Transverse colon (tissue), 4 donors: Measurements from ENCODE around the gene LGALS4. TPM values are rescaled to one million over a fixed set of nuclear protein-coding genes. Genes with fewer than 3 reads are reported as not detected.
A peak's percentile ranks its signal among the peaks of the same experiment; 100 is the strongest.

ENCODE experiments used
- DNase-seq: peaks from one replicate; pipeline ENCODE4 v3.0.0-alpha.2; 2019
- H3K27ac ChIP-seq, 4 donors: fragments of 200-600 bp; sonication (generic); 2 replicates each; pipeline ENCODE4 v1.5.1; 2016 to 2018; ENCODE audit warnings: inconsistent platforms in 4 of 4
- H3K27me3 ChIP-seq: fragments of 200-600 bp; sonication (generic); 2 replicates; pipeline ENCODE4 v1.5.1; 2017; ENCODE audit warnings: inconsistent platforms
- H3K36me3 ChIP-seq, 4 donors: fragments of 200-600 bp; sonication (generic); 2 replicates each; pipeline ENCODE4 v1.5.1; 2017 to 2019; ENCODE audit warnings: inconsistent platforms in 4 of 4
- H3K4me1 ChIP-seq, 4 donors: fragments of 200-600 bp; sonication (generic); 2 replicates each; pipeline ENCODE4 v1.5.1; 2017 to 2020; ENCODE audit warnings: inconsistent platforms in 4 of 4
- H3K4me3 ChIP-seq, 4 donors: fragments of 200-600 bp; sonication (generic); 1 replicate in 1 of 4; 2 replicates in 3 of 4; pipeline versions ENCODE4 v1.5.1 to v1.6.1; 2017 to 2019; ENCODE audit warnings: inconsistent platforms in 4 of 4
- H3K9me3 ChIP-seq, 2 donors: fragments of 200-600 bp; sonication (generic); 2 replicates each; pipeline ENCODE4 v1.5.1; 2017 to 2019; ENCODE audit warnings: inconsistent platforms in 2 of 2
- EP300 ChIP-seq: sonication (generic); formaldehyde crosslinking; IDR thresholded peaks from one replicate; pipeline ENCODE4 v1.6.1; 2017; ENCODE audit warnings: antibody characterized with exemption, low read depth
- POLR2A ChIP-seq: fragments of 450-650 bp; IDR thresholded peaks from one replicate; pipeline ENCODE4 v1.6.1; 2016; ENCODE audit warnings: antibody characterized with exemption, mild to moderate bottlenecking, moderate library complexity
- POLR2AphosphoS5 ChIP-seq, 3 donors: sonication (generic); formaldehyde crosslinking; IDR thresholded peaks; one replicate each; pipeline ENCODE4 v1.6.1; 2016; ENCODE audit warnings: antibody characterized with exemption in 3 of 3
- WGBS, 2 donors: methylation state at CpG; one replicate each; pipeline ENCODE4 v1.1.5; 2018; ENCODE audit warnings: low coverage in 1 of 2; 5-methylcytosine and 5-hydroxymethylcytosine counted together
- in situ Hi-C, 4 donors: fragments of 200-750 bp; cut with MboI; loops; one replicate each; pipeline versions ENCODE4 v1.15.0 to v1.15.1; 2017; ENCODE audit warnings: low sequenced_read_pairs in 3 of 4, low pct_ligation_motif_present in 1 of 4, low pct_unique_long_range_greater_than_20kb in 1 of 4
- intact Hi-C: fragments of 100-400 bp; cut with DNase I; formaldehyde crosslinking; loops from one replicate; pipeline ENCODE4 v1.15.1; 2023; ENCODE audit warnings: low total_unique reads
- total RNA-seq, 4 donors: library from RNA; depleted of rRNA; stranded (reverse); fragments of >200 nt; gene quantifications; one replicate each; pipeline ENCODE4 v1.1.0, GENCODE V29; 2016
- TF ChIP-seq, protein P1 (sequence below), 5 experiments: fragments of 200-600 bp in 3 of 5; fragments of 450-650 bp in 2 of 5; sonication (generic) in 3 of 5; IDR thresholded peaks; 1 replicate in 2 of 5; 2 replicates in 3 of 5; pipeline ENCODE4 v1.5.1; 2016 to 2017; ENCODE audit warnings: antibody characterized with exemption in 5 of 5, inconsistent platforms in 3 of 5, mild to moderate bottlenecking in 2 of 5, moderate library complexity in 1 of 5

The LGALS4 gene
- total RNA-seq, 4 donors from 2014 or later, result 1,815 to 4,845 (median 3,695) TPM

DNA sequence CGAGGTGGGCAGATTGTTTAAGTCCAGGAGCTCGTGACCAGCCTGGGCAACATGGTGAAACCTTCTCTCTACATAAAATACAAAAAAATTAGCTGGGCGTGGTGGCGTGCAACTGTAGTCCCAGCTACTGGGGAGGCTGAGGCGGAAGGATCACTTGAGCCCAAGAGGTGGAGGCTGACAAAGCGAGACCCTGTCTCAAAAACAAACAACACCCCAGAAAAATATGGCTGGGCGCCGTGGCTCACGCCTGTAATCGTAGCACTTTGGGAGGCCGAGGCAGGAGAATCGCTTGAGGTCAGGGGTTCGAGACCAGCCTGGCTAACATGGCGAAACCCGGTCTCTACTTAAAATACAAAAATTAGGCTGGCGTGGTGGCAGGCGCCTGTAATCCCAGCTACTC is 40.5 kb upstream of the LGALS4 start:
- H3K36me3 ChIP-seq, result no peaks in the 10 kb centered on the region
- in situ Hi-C loops, result no loop called here
- intact Hi-C loops, result no loop called here
- H3K27ac ChIP-seq, result peak overlapping the region; percentile 98 to 100 (median 100)
- whole genome bisulfite sequencing, 2 donors, result 83% methylated on average over 17 of the region's 17 CpGs; no CpG with 5 or more reads in 1 of the 2 donors
- no peaks in the 10 kb centered on the region for H3K9me3 ChIP-seq
- H3K4me3 ChIP-seq, result peak overlapping the region in 1 of 4 donors; percentile 90
- TF ChIP-seq POLR2AphosphoS5 (IDR thresholded peaks at IDR 0.05), result no peak
- TF ChIP-seq, protein P1, sequence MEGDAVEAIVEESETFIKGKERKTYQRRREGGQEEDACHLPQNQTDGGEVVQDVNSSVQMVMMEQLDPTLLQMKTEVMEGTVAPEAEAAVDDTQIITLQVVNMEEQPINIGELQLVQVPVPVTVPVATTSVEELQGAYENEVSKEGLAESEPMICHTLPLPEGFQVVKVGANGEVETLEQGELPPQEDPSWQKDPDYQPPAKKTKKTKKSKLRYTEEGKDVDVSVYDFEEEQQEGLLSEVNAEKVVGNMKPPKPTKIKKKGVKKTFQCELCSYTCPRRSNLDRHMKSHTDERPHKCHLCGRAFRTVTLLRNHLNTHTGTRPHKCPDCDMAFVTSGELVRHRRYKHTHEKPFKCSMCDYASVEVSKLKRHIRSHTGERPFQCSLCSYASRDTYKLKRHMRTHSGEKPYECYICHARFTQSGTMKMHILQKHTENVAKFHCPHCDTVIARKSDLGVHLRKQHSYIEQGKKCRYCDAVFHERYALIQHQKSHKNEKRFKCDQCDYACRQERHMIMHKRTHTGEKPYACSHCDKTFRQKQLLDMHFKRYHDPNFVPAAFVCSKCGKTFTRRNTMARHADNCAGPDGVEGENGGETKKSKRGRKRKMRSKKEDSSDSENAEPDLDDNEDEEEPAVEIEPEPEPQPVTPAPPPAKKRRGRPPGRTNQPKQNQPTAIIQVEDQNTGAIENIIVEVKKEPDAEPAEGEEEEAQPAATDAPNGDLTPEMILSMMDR (IDR thresholded peaks at IDR 0.05), result no peak
- no peak for TF ChIP-seq EP300
- no peak for TF ChIP-seq POLR2A
- H3K27me3 ChIP-seq, result no peaks in the 10 kb centered on the region
- H3K4me1 ChIP-seq, result peaks cover 4 to 27% (median 17%) of the 10 kb centered on the region in 4 donors
- DNase-seq, result no peak

DNA sequence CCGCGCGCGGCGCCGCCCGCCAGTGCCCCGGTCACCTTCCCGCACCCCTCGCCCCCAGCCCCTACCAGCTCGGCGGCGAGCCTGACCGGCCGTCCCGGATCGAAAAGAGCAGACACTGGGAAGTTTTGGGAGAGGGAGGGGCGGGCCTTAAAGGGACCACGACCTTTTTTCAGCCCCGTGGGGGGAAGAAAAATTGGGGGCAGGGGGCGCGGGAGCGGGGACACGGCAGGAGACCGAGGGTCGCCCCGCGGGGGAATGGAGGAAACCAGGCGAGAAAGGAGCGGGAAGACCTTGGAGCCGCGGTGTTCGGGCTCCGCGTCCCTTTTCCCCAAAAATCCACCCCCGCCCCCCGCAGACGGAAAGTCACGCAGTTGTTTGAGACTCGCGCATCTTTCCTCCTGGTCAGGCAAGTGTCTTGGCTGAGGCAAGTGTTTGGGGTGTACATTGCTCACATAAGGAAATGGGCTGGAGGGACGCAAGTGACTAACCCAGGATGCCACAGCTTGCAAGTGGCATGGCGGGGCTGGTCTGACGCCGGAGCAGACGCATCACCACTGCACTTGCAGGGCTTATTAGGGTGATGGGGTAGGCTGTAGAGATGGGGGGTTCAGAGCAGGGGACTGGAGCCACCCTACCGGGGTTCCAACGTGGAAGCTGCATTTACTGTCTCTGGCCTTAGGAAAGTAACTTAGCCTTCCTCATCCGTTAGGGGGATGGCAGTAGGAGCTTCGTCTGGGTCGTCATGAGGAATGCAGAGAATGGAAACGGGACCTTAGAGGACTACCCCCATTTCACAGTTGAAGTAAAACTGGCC is 39.7 kb upstream of the LGALS4 start:
- whole genome bisulfite sequencing, 2 donors, result 3% methylated on average over 42 of the region's 52 CpGs; no CpG with 5 or more reads in 1 of the 2 donors
- peak overlapping the region; percentile 69 to 90 (median 88) for H3K4me3 ChIP-seq
- intact Hi-C loops (loop anchor here (1.0 kb wide), 1 partner anchor 21 kb away; the partner anchor contains the start of gene ECH1), in situ Hi-C loops (no loop called here)
- H3K27me3 ChIP-seq, result no peaks in the 10 kb centered on the region
- peaks cover 9 to 31% (median 25%) of the 10 kb centered on the region in 4 donors for H3K4me1 ChIP-seq
- H3K9me3 ChIP-seq, result no peaks in the 10 kb centered on the region
- TF ChIP-seq EP300, result no peak
- peak; percentile 63 for TF ChIP-seq POLR2A
- peak in 2 of 3 donors; percentile 7 to 40 for TF ChIP-seq POLR2AphosphoS5 (IDR thresholded peaks at IDR 0.05)
- TF ChIP-seq, protein P1 (IDR thresholded peaks at IDR 0.05), result no peak
- H3K36me3 ChIP-seq, result peaks cover 0 to 4% (median 0%) of the 10 kb centered on the region in 4 donors
- peak; percentile 65 for DNase-seq
- H3K27ac ChIP-seq, result peak overlapping the region; percentile 98 to 100 (median 100)

DNA sequence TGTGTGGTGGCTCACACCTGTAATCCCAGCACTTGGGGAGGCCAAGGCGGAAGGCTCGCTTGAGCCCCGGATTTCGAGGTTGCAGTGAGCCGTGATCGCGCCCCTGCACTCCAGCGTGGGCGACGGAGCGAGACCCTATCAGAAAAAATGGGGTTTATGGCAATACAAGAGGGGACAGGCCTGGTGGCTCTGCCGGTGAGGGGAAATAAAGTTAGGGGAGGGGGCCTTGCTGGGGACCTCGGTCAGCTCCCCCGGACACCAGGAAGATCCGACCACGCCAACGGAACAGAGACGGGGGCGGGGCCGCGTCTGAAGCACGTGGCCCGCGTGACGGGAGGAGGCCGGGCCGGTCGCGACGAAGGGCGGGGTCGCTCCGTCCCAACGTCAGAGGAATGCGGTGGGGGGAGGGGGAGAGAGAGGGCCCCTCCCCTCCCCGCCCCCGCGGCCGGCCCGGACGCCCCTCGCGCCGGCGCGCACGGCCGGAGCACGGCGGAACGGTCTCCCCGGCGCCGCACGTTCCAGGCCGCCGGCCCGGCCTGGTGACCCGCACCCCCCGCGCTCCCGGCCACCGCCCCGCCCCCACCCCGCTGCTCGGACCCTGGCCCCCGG is 39.0 kb upstream of the LGALS4 start:
- Histone ChIP-seq H3K27me3 (no peaks in the 10 kb centered on the region), H3K9me3 (no peaks in the 10 kb centered on the region), H3K4me1 (peaks cover 15 to 38% (median 29%) of the 10 kb centered on the region in 4 donors), H3K36me3 (peaks cover 0 to 11% (median 3%) of the 10 kb centered on the region in 4 donors), H3K4me3 (peak overlapping the region; percentile 69 to 90 (median 88)), H3K27ac (peak overlapping the region; percentile 98 to 100 (median 100))
- peak; percentile 97 for DNase-seq
- WGBS, 2 donors, result 0% methylated on average over 23 of the region's 67 CpGs; no CpG with 5 or more reads in 1 of the 2 donors
- intact Hi-C loops, result loop anchor here (1.0 kb wide), 1 partner anchor 20 kb away; the partner anchor contains the start of gene ECH1
- TF ChIP-seq POLR2A (peak; percentile 88), EP300 (peak; percentile 53), POLR2AphosphoS5 (IDR thresholded peaks at IDR 0.05) (peak; percentile 93 to 94 (median 93))
- TF ChIP-seq, protein P1 (IDR thresholded peaks at IDR 0.05), result no peak
- in situ Hi-C loops, result no loop called here
